HG03460 (cell line): ENCODE results near the gene GTSE1.

Source experiments
- ATAC-seq: cut with Tn5 transposase; IDR thresholded peaks from one replicate; pipeline ENCODE4 v1.9.1; 2021; ENCODE audit not compliant: unreplicated experiment

The GTSE1 gene

GRCh38 chr22:46376908-46377524 is 80.3 kb downstream of the GTSE1 start:
- ATAC-seq: no peak

GRCh38 chr22:46377525-46378425 is 81.1 kb downstream of the GTSE1 start:
- ATAC-seq: no peak

GRCh38 chr22:46378426-46379065 is 81.9 kb downstream of the GTSE1 start:
- ATAC-seq: no peak

GRCh38 chr22:46379066-46379930 is 82.6 kb downstream of the GTSE1 start:
- no peak for ATAC-seq

GRCh38 chr22:46380069-46380468 is 83.4 kb downstream of the GTSE1 start:
- no peak for ATAC-seq
